ENCODE data around the gene GRID1. TPM values are rescaled to one million over a fixed set of nuclear protein-coding genes. Genes with fewer than 3 reads are reported as not detected.

The GRID1 gene
- total and polyA plus RNA-seq, 9 of the 15 experiments (the other 6 are each of a cell fraction or from before 2014, with no cell fraction given): 0.01 to 7.2 (median 1.2) TPM

DNA sequence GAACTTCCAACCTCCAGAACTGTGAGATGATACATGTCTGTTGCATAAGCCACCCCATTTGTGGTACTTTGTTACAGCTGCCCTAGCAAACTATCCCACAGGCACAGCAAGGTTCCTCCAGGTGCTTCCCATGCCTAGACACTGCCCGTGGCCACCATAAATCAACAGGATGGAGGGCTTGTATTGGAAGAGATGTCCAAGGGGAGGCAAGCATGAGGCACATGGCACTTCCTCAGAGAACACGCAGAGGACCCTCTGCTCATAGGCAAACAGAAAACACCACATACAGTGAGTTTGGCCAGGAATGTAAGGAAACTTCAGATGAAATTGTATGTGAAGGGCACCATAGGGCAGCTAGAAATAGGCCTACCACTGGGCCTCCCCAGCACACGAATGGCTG is 291.1 kb downstream of the GRID1 start:
- H2AFZ ChIP-seq (ENCODE audit: low read depth, low read length): no peak overlapping the region
- peaks cover 5% of the 10 kb centered on the region for H3K9me1 ChIP-seq (ENCODE audit: control insufficient read depth, insufficient read depth, low read length)
- WGBS (ENCODE audit: insufficient coverage, low coverage, missing lambda C conversion rate): 31% methylated on average over 3 of the region's 3 CpGs
- no peak overlapping the region for H3K9ac ChIP-seq (ENCODE audit: insufficient read depth in 1 of 2, low read depth in 2 of 2, low read length in 2 of 2)
- in situ Hi-C loops (cut with MboI): no loop called here
- intact Hi-C loops (cut with micrococcal nuclease): no loop called here
- no peak overlapping the region for H3K4me2 ChIP-seq (ENCODE audit: insufficient read depth, low read length)
- ChIA-PET POLR2A (no interaction called here), CTCF (ENCODE audit: low intra/inter-chr PET ratio) (no interaction called here)
- BruUV-seq (replicated peaks): no TSS peak
- no peaks in the 10 kb centered on the region for H3K36me3 ChIP-seq (ENCODE audit: control insufficient read depth, insufficient read depth, low read length)
- ATAC-seq (no peak), FAIRE-seq (no peak), DNase-seq (ENCODE audit: extremely low read depth in 1 of 4, low spot score in 3 of 4) (no peak)
- H3K4me3 ChIP-seq: no peak overlapping the region
- no peaks in the 10 kb centered on the region for H3K9me3 ChIP-seq (replicated peaks; ENCODE audit: control insufficient read depth, insufficient read depth, low read depth, low read length)
- TF ChIP-seq RBM25 (IDR thresholded peaks at IDR 0.05; ENCODE audit: low read depth, low read length, severe bottlenecking): no peak
- TF ChIP-seq ZNF134 (CRISPR knock-in tag; conservative IDR thresholded peaks at IDR 0.05): peak; percentile 30; the same call in 1 of the 2 replicates
- TF ChIP-seq CBX5 (IDR thresholded peaks at IDR 0.05; ENCODE audit: borderline replicate concordance, low read depth): no peak
- TF ChIP-seq CCNT2 (IDR thresholded peaks at IDR 0.05; ENCODE audit: borderline replicate concordance, extremely low read depth, insufficient read length, low read depth, low read length): no peak
- H3K27me3 ChIP-seq (ENCODE audit: control insufficient read depth in 2 of 2, insufficient read depth in 2 of 2, low read length in 2 of 2): peaks cover 0 to 13% of the 10 kb centered on the region in 2 experiments; a peak in 3 of 5 replicates
- H3K27ac ChIP-seq (ENCODE audit: extremely low read depth, low read depth, low read length): no peak overlapping the region
- H3K4me1 ChIP-seq (replicated peaks in 1 of 2; ENCODE audit: control insufficient read depth in 2 of 2, insufficient read depth in 2 of 2, low read length in 2 of 2): peaks cover 14 to 16% of the 10 kb centered on the region in 2 experiments
- H3K79me2 ChIP-seq (ENCODE audit: control insufficient read depth, insufficient read depth, low read length): no peaks in the 10 kb centered on the region
- peaks cover 10% of the 10 kb centered on the region; the same call in 1 of the 2 replicates for H4K20me1 ChIP-seq (replicated peaks; ENCODE audit: control insufficient read depth, insufficient read depth, low read length)

GRCh38 chr10:86074294-86074693 is 292.3 kb downstream of the GRID1 start:
- Histone ChIP-seq H3K36me3 (ENCODE audit: control insufficient read depth, insufficient read depth, low read length) (no peaks in the 10 kb centered on the region), H3K9me1 (ENCODE audit: control insufficient read depth, insufficient read depth, low read length) (peaks cover 5% of the 10 kb centered on the region), H3K27ac (ENCODE audit: extremely low read depth, low read depth, low read length) (no peak overlapping the region), H3K79me2 (ENCODE audit: control insufficient read depth, insufficient read depth, low read length) (no peaks in the 10 kb centered on the region), H3K4me1 (replicated peaks in 1 of 2; ENCODE audit: control insufficient read depth in 2 of 2, insufficient read depth in 2 of 2, low read length in 2 of 2) (peaks cover 11 to 14% of the 10 kb centered on the region in 2 experiments; a peak in 4 of 5 replicates), H4K20me1 (replicated peaks; ENCODE audit: control insufficient read depth, insufficient read depth, low read length) (0 out of 2 replicates have a peak, but pooled peaks cover 5% of the 10 kb centered on the region), H3K4me2 (ENCODE audit: insufficient read depth, low read length) (no peak overlapping the region), H3K27me3 (ENCODE audit: control insufficient read depth in 2 of 2, insufficient read depth in 2 of 2, low read length in 2 of 2) (peaks cover 0 to 23% of the 10 kb centered on the region in 2 experiments; a peak in 4 of 5 replicates), H3K9me3 (replicated peaks; ENCODE audit: control insufficient read depth, insufficient read depth, low read depth, low read length) (no peaks in the 10 kb centered on the region), H3K9ac (ENCODE audit: insufficient read depth in 1 of 2, low read depth in 2 of 2, low read length in 2 of 2) (no peak overlapping the region), H2AFZ (ENCODE audit: low read depth, low read length) (no peak overlapping the region), H3K4me3 (no peak overlapping the region)
- ChIA-PET CTCF (ENCODE audit: low intra/inter-chr PET ratio) (no interaction called here), POLR2A (no interaction called here)
- ATAC-seq: no peak
- TF ChIP-seq CEBPB (tag; IDR thresholded peaks at IDR 0.05): 0 out of 2 replicates have a peak, but pooled peaks have one; percentile 17
- no peak for TF ChIP-seq CEBPG (CRISPR knock-in tag; IDR thresholded peaks at IDR 0.05)
- peak in 1 of 2 experiments; percentile 40; a peak in 1 of 4 replicates for TF ChIP-seq CEBPG (tag; conservative IDR thresholded peaks at IDR 0.05 in 1 of 2, IDR thresholded peaks at IDR 0.05 in 1 of 2)
- no peak for TF ChIP-seq TCFL5 (CRISPR knock-in tag; conservative IDR thresholded peaks at IDR 0.05)
- TF ChIP-seq ARID2 (IDR thresholded peaks at IDR 0.05): no peak
- TF ChIP-seq, protein P1, sequence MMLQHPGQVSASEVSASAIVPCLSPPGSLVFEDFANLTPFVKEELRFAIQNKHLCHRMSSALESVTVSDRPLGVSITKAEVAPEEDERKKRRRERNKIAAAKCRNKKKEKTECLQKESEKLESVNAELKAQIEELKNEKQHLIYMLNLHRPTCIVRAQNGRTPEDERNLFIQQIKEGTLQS (IDR thresholded peaks at IDR 0.05): peak; percentile 61; the same call in 1 of the 2 replicates
- TF ChIP-seq, protein P1 (CRISPR knock-in tag; conservative IDR thresholded peaks at IDR 0.05): no peak
- in situ Hi-C loops (cut with MboI): no loop called here
- DNase-seq (ENCODE audit: extremely low read depth in 1 of 4, low spot score in 3 of 4): no peak
- FAIRE-seq: no peak
- BruUV-seq (replicated peaks): no TSS peak
- 16% methylated on average over 5 of the region's 5 CpGs for WGBS (ENCODE audit: insufficient coverage, low coverage, missing lambda C conversion rate)
- intact Hi-C loops (cut with micrococcal nuclease): no loop called here
